ENCODE data around the gene HEATR1. TPM values are rescaled to one million over a fixed set of nuclear protein-coding genes. Genes with fewer than 3 reads are reported as not detected.

The HEATR1 gene
- total and polyA plus RNA-seq, 2 donors (not counting 1 experiment from before 2014, with no cell fraction given) = 6.1 to 50.6 TPM

GRCh38 chr1:236541710-236542109 is 62.6 kb downstream of the HEATR1 start:
- H3K4me1 Mint-ChIP-seq = peaks cover 18% of the 10 kb centered on the region
- POLR2A ChIA-PET = no interaction called here
- no peaks in the 10 kb centered on the region for H3K9me3 ChIP-seq (ENCODE audit: control extremely low read depth in 1 of 3, control insufficient read depth in 2 of 3, insufficient read depth in 1 of 3, low read length in 2 of 3)
- CTCF ChIA-PET = no interaction called here
- peaks cover 0 to 89% of the 10 kb centered on the region in 2 experiments for H3K36me3 ChIP-seq (replicated peaks in 1 of 2; ENCODE audit: control extremely low read depth in 1 of 2, control insufficient read depth in 1 of 2, extremely low read depth in 1 of 2, insufficient read depth in 2 of 2, low read length in 1 of 2)
- TF ChIP-seq EZH2 (IDR thresholded peaks at IDR 0.05; ENCODE audit: borderline replicate concordance, insufficient read depth, low read depth, low read length, poor library complexity, severe bottlenecking) (no peak), CTCF (IDR thresholded peaks at IDR 0.05) (no peak)
- no peak overlapping the region for H3K9ac ChIP-seq (ENCODE audit: low read length)
- intact Hi-C loops (cut with micrococcal nuclease) = no loop called here
- H4K20me1 ChIP-seq (ENCODE audit: control insufficient read depth, insufficient read depth, low read length, poor library complexity, severe bottlenecking) = no peaks in the 10 kb centered on the region
- no peaks in the 10 kb centered on the region for H3K79me2 ChIP-seq (ENCODE audit: control insufficient read depth, insufficient read depth, low read length)
- H2AFZ ChIP-seq (ENCODE audit: insufficient read depth, low read depth, low read length, poor library complexity, severe bottlenecking) = no peak overlapping the region
- no peaks in the 10 kb centered on the region for H3K27me3 Mint-ChIP-seq
- no peak overlapping the region for H3K4me2 ChIP-seq (replicated peaks; ENCODE audit: low read depth, low read length, poor library complexity, severe bottlenecking)
- no peak overlapping the region for H3K4me3 Mint-ChIP-seq
- H3K27ac ChIP-seq (ENCODE audit: low read length in 2 of 2) = no peak overlapping the region
- peaks cover 11 to 13% of the 10 kb centered on the region in 2 donors for H3K4me1 ChIP-seq (ENCODE audit: control insufficient read depth in 2 of 2, insufficient read depth in 2 of 2, low read length in 2 of 2)
- no peaks in the 10 kb centered on the region for H3K27me3 ChIP-seq (replicated peaks in 1 of 4; ENCODE audit: control extremely low read depth in 1 of 4, control insufficient read depth in 3 of 4, insufficient read depth in 4 of 4, low read length in 3 of 4)
- WGBS (ENCODE audit: insufficient coverage) = no CpG with 5 or more reads among the region's 4 CpGs
- H3K9me3 Mint-ChIP-seq (ENCODE audit: insufficient read depth) = no peaks in the 10 kb centered on the region
- H3K4me3 ChIP-seq (ENCODE audit: control extremely low read depth in 1 of 5, extremely low read depth in 1 of 5, insufficient read depth in 1 of 5, low read depth in 2 of 5, low read length in 4 of 5) = no peak overlapping the region
- DNase-seq = no peak
- H3K27ac Mint-ChIP-seq = no peak overlapping the region
- no peak for ATAC-seq (ENCODE audit: low read depth)

GRCh38 chr1:236540813-236541465 is 63.4 kb downstream of the HEATR1 start:
- peaks cover 6 to 9% of the 10 kb centered on the region in 2 donors for H3K4me1 ChIP-seq (ENCODE audit: control insufficient read depth in 2 of 2, insufficient read depth in 2 of 2, low read length in 2 of 2)
- no peak for ATAC-seq (ENCODE audit: low read depth)
- H3K4me1 Mint-ChIP-seq = peaks cover 10% of the 10 kb centered on the region
- WGBS (ENCODE audit: insufficient coverage) = 100% methylated on average over 2 of the region's 4 CpGs
- H3K27me3 ChIP-seq (replicated peaks in 1 of 4; ENCODE audit: control extremely low read depth in 1 of 4, control insufficient read depth in 3 of 4, insufficient read depth in 4 of 4, low read length in 3 of 4) = no peaks in the 10 kb centered on the region
- H2AFZ ChIP-seq (ENCODE audit: insufficient read depth, low read depth, low read length, poor library complexity, severe bottlenecking) = no peak overlapping the region
- CTCF ChIA-PET = interaction anchor here (0.6 kb wide), 1 partner anchor 432 kb away, joined by 3 read pairs; no protein-coding TSS in a partner anchor
- POLR2A ChIA-PET = no interaction called here
- H3K27ac Mint-ChIP-seq = no peak overlapping the region
- H3K4me2 ChIP-seq (replicated peaks; ENCODE audit: low read depth, low read length, poor library complexity, severe bottlenecking) = no peak overlapping the region
- no peaks in the 10 kb centered on the region for H4K20me1 ChIP-seq (ENCODE audit: control insufficient read depth, insufficient read depth, low read length, poor library complexity, severe bottlenecking)
- H3K4me3 ChIP-seq (ENCODE audit: control extremely low read depth in 1 of 5, extremely low read depth in 1 of 5, insufficient read depth in 1 of 5, low read depth in 2 of 5, low read length in 4 of 5) = no peak overlapping the region
- H3K36me3 ChIP-seq (replicated peaks in 1 of 2; ENCODE audit: control extremely low read depth in 1 of 2, control insufficient read depth in 1 of 2, extremely low read depth in 1 of 2, insufficient read depth in 2 of 2, low read length in 1 of 2) = peaks cover 0 to 83% of the 10 kb centered on the region in 2 experiments
- H3K9me3 ChIP-seq (ENCODE audit: control extremely low read depth in 1 of 3, control insufficient read depth in 2 of 3, insufficient read depth in 1 of 3, low read length in 2 of 3) = no peaks in the 10 kb centered on the region
- no peaks in the 10 kb centered on the region for H3K9me3 Mint-ChIP-seq (ENCODE audit: insufficient read depth)
- no peak for TF ChIP-seq EZH2 (IDR thresholded peaks at IDR 0.05; ENCODE audit: borderline replicate concordance, insufficient read depth, low read depth, low read length, poor library complexity, severe bottlenecking)
- no peak for TF ChIP-seq CTCF (IDR thresholded peaks at IDR 0.05)
- no peak overlapping the region for H3K27ac ChIP-seq (ENCODE audit: low read length in 2 of 2)
- H3K4me3 Mint-ChIP-seq = no peak overlapping the region
- no peaks in the 10 kb centered on the region for H3K79me2 ChIP-seq (ENCODE audit: control insufficient read depth, insufficient read depth, low read length)
- no peak for DNase-seq
- H3K9ac ChIP-seq (ENCODE audit: low read length) = no peak overlapping the region
- intact Hi-C loops (cut with micrococcal nuclease) = no loop called here
- no peaks in the 10 kb centered on the region for H3K27me3 Mint-ChIP-seq

All from B cell (primary cell).